ENCODE results near the gene KCNH4.
"Not testable (repeated sequence)": the region's sequence is repeated elsewhere in the genome, so short reads cannot be mapped to it uniquely, and the experiment has no call there.

KCNH4 gene

DNA sequence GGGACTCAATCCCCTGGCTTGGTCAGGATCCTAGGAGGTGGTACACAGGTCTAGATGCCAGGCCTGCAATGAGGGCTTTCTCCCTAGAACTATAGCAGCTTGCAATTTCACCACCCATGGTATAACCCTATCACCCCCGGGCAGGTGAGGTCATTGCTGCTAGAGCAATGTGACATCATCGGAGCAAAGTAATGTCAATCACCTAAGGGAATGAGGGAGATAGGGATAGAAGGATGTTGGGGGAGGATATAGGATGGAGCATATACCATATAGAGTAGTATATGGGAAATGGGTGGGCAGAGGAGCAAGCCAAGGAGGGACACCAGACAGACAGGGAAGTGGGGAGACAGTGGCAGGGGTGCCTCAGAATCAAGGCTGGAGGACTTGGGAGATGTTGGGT lies 3.3 kb downstream of the KCNH4 start:
- no peak for DNase-seq

GRCh38 chr17:42174126-42174783 lies 6.7 kb downstream of the KCNH4 start:
- DNase-seq, result no peak

- no peak for DNase-seq
These were observed 9.1 kb downstream of the KCNH4 start for GRCh38 chr17:42171831-42172230.

DNA sequence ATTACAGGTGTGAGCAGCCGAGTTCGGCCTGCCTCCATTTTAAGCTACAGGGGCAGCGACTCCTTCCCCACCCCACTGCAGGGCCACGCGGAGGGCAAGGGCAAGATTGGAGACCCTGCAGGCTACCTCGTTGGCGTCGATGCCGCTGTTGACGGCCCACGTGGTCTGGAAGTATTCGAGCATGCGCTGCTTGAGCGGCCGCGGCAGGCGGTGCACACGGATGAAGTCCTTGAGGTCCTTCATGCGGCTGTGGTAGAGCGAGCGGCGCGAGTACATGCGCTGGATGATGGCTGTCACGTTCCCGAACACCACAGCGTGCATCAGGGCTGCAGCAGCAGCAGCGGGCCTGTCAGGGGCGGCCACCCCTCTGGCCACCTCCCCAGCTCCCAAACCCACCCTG lies 11.6 kb downstream of the KCNH4 start:
- no peak for DNase-seq

- no peak for DNase-seq
These were observed 13.1 kb downstream of the KCNH4 start for GRCh38 chr17:42167807-42168206.

- no peak for DNase-seq
These were observed 14.7 kb downstream of the KCNH4 start for GRCh38 chr17:42166196-42166763.

- no peak for DNase-seq
These were observed 15.2 kb downstream of the KCNH4 start for GRCh38 chr17:42165751-42166150.

DNA sequence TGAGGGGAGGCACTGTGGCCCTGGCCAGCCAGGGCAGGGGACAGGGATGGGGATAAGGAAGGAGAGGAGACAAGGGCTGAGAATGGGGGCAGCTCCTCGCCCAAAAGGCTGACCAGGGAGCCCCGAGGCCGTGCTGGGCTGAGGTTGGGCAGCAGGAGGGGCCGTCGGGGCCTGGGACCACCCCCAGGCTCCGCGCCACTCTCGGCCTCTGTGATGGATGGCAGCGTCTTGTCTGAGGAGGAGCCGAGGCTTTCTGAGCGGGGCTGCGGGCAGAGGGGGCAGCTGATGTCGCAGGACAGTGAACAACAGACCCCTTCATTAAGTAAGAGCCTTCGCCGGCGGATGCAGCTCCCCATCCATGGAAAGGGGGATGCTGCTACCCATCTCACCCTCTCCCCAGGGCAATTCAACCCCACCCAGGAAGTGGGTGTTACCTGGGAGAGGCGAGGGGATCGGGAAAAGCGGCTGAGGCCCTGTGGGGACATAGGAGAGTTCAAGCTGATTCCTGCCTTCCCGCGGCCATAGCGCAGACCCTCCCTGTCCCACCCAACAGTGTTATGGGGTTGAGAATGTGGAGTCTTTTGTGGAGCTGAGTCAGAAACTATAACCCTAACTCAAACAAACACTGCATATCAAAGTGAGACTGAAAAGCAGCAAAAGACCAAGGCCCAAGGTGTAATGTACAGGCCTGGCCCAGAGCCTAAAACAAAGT lies 17.1 kb downstream of the KCNH4 start:
- no peak for DNase-seq

DNA sequence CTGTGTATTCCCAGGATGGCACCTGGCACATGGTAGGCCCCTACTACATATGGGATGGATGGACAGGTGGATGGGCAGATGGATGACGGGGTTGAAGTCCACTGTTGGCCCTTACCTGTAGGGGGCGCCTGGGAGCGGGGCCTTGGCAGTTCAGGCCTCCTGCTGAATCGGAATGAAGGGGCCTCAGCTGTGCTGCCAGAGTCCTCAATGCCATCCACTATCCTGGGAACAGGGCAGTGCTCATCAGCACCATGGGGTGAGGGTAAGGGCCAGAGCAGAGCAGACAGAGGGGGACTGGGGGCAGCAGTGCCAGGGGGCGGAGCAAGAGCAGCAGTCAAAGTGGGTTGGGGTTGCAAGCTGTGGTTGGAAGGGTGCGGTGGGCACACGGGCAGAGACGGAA lies 17.8 kb downstream of the KCNH4 start:
- peak; percentile 19 for DNase-seq

DNA sequence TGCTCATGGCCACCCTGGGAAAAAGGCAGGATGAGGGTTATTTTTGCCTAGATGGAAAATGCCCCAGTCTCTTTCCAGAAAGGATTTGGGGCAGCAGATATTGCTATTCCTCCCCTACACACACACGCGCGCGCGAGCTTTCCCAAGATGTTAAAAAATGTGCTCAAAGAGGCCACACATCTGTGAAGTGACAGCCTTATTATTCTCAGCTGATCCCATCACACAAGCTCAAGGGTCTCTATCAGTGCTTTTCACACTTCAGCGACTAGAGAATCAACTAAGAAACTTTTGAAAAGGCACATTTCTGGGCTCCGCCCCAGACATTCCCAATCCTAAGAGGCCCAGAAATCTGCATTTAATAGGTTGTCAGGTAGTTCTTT lies 20.4 kb downstream of the KCNH4 start:
- DNase-seq, result no peak

DNA sequence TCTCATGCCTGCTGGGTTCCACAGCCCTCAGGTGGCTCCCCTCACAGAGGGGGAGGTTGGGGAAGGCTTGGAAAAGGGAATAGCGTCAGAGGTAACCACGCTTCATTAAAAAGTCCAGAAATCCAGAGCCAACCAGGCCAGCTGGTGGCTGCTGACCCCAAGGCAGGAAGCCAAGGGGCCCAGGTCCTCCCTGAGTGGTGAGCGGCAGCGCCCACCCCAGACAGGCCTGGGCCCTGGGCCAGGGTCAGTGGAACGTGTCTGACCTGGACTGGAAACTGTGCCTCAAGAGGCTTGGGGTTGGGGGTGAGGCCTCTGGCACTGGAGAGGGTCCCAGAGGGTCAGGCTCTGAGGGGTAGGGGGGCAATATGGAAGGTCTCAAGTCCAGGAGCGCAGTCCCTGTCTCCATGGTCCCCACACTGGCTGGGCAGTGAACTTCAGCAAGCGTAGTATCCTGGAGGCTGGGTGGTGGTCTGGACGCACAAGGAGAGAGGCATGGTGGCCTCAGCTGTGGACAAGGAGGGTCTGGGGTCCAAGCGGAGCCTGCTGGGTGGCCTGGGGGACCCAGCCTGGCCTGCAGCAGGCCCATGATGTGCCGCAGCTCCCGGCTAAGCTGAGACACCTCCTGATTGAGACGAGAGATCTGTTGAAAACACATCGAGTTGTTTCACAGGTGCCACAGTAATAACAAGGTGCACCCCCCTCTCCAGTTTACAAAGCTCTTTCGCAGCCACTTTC lies 21.0 kb downstream of the KCNH4 start:
- DNase-seq, result no peak

GRCh38 chr17:42155614-42156045 lies 25.3 kb downstream of the KCNH4 start:
- DNase-seq, result no peak

DNA sequence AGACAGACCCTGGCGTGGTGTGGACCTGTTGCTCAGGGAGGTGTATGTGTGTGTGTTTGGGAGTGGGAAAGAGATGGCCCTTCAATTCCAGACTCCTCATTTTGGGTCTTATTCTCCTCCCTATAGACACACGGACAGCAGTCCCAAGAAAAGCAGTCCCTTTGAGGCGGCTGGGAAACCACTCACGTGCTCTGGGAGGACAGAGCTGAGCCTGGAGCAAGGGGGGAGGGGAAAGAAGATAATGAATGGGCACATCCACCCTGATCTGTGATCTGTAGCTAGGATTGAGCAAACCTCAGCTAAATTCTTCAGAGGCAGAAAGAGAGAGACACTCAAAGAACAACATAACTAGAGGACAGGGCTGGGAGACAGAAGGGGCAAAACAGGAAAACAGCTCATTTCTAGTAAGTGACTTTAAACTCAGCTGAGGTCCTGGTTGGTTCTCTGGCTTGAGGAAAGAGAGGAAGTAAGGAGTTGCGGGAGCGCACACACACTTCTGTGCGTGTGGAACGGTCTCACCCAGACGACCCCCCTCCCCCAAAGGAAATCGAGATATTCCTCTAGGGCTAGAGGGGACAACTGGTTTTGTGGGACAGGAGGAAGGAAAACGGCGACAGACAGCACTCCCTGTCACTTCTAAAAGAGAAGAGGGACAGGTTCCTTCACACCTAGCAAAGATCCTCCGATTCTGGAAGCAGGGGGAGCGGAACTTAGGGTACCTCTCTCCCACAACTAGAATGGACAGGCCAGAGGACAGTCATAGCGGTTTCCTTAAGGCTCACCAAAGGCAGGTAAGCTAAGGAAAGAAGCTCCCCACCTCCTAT lies 26.8 kb downstream of the KCNH4 start:
- DNase-seq, result no peak

DNA sequence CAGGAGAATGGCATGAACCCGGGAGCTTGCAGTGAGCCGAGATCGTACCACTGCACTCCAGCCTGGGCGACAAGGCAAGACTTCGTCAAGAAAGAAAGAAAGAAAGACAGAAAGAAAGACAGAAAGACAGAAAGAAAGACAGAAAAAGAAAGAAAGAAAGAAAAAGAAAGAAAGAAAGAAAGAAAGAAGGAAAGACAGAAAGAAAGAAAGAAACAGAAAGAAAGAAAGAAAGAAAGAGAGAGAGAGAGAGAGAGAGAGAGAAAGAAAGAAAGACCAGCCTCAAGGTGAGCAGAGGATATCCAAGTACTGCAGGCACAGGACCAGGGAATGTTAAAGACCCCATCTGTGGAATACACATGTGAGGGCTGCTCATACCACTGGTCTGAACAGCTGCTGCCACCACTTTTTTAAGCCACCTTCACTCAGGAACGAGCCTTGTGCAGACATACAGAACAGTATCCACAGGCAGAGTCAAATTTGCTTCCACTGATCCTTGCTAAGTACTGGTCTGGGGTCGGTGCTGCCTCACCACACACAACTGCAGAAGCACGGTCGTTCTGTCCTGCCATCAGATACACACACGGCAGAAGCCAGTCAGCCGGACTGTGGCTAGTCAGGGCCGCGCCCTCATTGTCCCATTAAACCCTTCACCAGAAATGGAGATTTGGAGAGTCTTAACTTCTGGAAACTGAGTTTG lies 33.9 kb downstream of the KCNH4 start:
- no peak for DNase-seq

DNA sequence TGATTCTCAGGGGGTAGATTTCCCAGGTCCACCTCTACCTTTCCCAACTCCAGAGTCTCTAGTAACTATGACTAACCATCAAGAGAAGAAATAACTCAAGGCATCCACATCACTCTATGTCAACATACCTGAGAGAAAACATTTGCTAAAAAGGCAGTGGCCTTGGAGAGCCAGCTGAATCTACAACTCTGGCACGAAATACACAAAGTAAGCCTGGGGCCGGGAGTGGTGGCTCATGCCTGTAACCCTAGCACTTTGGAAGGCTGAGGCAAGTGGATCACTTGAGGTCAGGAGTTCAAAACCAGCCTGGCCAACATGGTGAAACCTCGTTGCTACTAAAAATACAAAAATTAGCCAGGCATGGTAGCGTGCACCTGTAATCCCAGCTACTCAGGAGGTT lies 37.8 kb downstream of the KCNH4 start:
- DNase-seq, result not testable (repeated sequence)

DNA sequence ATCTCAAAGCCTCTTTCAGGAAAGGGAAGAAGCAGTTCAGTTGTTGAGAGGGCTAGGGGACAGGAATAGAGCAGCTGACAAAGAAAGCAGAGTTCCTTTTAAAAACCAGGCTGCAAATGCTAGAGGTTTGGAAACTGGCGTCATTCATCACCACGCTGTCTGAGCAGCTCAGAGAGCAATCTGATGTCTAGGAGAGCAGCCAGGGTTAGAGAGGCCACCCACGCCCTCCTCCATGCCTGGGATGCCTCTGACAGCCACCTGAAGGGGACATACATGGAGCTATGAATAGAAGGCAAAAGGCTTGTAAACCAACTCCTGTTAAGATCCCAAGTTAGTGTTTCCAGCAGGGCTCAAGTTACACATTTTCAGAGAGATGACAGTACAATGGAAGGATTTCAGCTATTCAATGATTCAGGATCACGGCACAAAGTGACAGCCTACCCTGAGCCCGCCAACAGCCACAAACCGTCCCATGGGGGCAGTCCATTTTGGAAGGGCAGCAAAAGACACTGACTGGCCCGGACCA lies 38.5 kb downstream of the KCNH4 start:
- no peak for DNase-seq

GRCh38 chr17:42141382-42141781 lies 39.6 kb downstream of the KCNH4 start:
- no peak for DNase-seq

DNA sequence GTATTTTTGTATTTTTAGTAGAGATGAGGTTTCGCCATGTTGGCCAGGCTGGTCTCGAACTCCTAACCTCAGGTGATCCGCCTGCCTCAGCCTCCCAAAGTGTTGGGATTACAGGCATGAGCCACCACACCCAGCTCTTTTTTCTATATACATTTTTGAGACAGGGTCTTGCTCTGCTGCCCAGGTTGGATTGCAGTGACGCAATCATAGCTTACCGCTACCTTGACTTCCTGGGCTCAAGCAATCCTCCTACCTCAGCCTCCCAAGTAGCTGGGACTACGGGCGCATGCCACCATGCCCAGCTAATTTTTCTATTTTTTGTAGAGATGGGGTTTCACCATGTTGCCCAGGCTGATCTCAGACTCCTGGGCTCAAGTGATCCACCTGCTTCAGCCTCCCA lies 40.3 kb downstream of the KCNH4 start:
- DNase-seq, result not testable (repeated sequence)

DNA sequence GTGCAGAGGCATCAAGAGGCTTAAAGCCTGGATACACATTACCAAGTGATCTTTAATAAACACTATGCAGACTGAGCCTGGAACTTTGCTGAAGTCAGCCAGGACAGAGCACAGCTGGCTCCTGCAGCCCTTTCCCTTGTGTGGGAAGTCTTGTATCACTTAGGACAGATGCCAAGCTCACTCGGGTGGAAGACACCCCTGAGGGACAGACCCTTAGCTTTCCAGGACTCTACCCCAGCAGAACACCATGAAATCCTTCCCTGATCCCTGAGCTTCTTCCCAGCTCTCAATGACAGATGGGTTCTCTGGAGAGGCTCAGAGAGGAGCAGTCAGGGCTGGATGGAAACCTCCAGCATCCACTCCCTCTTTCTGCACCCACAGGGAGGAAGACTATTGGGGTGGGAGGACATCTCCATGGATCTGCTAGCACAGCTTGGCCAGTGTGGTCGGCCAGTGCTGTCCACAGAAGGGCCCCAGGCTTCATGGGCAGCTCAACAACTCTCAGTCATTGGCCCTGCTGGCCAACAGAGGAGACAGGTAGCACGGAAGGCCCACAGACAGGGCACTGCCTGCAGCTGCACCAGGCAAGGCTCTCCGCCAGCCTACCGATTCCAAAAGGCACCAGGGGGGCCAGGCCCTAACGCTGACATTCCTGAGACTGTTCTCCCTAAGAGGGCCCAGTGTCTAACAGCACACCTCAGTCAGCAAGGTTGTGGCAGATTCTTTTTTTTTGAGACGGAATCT lies 42.0 kb downstream of the KCNH4 start:
- DNase-seq, result no peak

GRCh38 chr17:42136654-42137051 lies 44.3 kb downstream of the KCNH4 start:
- DNase-seq, result no peak

Measured in CD4-positive, alpha-beta T cell treated with Interleukin-15 for 1 hour (primary cell).